ENCODE measurements around the gene NFATC4. TPM values are rescaled to one million over a fixed set of nuclear protein-coding genes. Genes with fewer than 3 reads are reported as not detected.

Gene NFATC4
- total RNA-seq, 1 donor from 2014 or later: 42.4 TPM

DNA sequence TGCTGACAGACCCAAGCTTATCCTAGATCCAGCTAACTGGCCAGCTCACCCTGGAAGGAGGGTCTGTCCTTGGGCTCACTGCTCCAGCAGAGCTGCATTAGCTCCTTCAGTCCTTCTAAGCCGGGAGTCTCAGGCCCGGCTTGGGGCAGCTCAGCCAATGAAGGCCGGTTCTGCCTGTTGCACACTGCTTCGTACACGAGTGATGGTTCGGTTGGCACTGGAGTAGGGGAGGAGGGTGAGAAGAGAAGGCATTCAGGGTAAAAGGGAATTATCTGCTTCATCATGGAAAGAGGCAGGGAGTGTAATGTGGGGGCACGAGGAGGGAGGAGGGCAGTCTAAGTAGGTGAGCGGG is 30.2 kb upstream of the NFATC4 start:
- peaks cover 37% of the 10 kb centered on the region for H3K27me3 Mint-ChIP-seq (ENCODE audit: unreplicated experiment)
- no peaks in the 10 kb centered on the region for H3K9me3 Mint-ChIP-seq (ENCODE audit: unreplicated experiment)
- H3K36me3 Mint-ChIP-seq (ENCODE audit: low read depth, unreplicated experiment): peaks cover 3% of the 10 kb centered on the region
- H3K27ac Mint-ChIP-seq (ENCODE audit: unreplicated experiment): no peak overlapping the region
- no peak for DNase-seq (ENCODE audit: low spot score)
- H3K4me1 Mint-ChIP-seq (ENCODE audit: unreplicated experiment): peaks cover 27% of the 10 kb centered on the region
- TF ChIP-seq, protein P1, sequence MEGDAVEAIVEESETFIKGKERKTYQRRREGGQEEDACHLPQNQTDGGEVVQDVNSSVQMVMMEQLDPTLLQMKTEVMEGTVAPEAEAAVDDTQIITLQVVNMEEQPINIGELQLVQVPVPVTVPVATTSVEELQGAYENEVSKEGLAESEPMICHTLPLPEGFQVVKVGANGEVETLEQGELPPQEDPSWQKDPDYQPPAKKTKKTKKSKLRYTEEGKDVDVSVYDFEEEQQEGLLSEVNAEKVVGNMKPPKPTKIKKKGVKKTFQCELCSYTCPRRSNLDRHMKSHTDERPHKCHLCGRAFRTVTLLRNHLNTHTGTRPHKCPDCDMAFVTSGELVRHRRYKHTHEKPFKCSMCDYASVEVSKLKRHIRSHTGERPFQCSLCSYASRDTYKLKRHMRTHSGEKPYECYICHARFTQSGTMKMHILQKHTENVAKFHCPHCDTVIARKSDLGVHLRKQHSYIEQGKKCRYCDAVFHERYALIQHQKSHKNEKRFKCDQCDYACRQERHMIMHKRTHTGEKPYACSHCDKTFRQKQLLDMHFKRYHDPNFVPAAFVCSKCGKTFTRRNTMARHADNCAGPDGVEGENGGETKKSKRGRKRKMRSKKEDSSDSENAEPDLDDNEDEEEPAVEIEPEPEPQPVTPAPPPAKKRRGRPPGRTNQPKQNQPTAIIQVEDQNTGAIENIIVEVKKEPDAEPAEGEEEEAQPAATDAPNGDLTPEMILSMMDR (IDR thresholded peaks at IDR 0.05; ENCODE audit: unreplicated experiment): no peak
- no peak overlapping the region for H3K4me3 Mint-ChIP-seq (ENCODE audit: unreplicated experiment)

DNA sequence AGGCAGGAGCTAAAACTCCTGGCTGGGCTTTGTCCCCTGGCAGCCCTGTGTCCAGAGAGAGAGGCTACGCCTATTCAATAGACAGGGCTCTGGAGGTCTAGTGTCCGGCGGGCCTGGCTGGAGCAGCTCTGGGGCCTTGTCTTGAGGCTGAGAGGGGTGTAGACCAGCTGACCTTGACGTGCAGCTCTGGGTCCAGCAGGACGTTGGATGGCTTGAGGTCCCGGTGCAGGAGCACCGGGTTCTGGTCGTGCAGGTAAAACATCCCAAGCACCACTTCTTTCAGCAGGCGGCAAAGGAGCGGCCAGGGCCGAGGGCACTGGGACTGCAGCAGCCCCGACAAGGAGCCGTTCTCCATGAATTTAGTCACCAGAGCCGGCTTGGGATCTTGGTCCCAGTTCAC is 29.1 kb upstream of the NFATC4 start:
- H3K36me3 Mint-ChIP-seq (ENCODE audit: low read depth, unreplicated experiment): peaks cover 3% of the 10 kb centered on the region
- peaks cover 35% of the 10 kb centered on the region for H3K27me3 Mint-ChIP-seq (ENCODE audit: unreplicated experiment)
- TF ChIP-seq, protein P1 (IDR thresholded peaks at IDR 0.05; ENCODE audit: unreplicated experiment): no peak
- no peak overlapping the region for H3K27ac Mint-ChIP-seq (ENCODE audit: unreplicated experiment)
- no peak overlapping the region for H3K4me3 Mint-ChIP-seq (ENCODE audit: unreplicated experiment)
- DNase-seq (ENCODE audit: low spot score): no peak
- H3K9me3 Mint-ChIP-seq (ENCODE audit: unreplicated experiment): no peaks in the 10 kb centered on the region
- peaks cover 27% of the 10 kb centered on the region for H3K4me1 Mint-ChIP-seq (ENCODE audit: unreplicated experiment)

DNA sequence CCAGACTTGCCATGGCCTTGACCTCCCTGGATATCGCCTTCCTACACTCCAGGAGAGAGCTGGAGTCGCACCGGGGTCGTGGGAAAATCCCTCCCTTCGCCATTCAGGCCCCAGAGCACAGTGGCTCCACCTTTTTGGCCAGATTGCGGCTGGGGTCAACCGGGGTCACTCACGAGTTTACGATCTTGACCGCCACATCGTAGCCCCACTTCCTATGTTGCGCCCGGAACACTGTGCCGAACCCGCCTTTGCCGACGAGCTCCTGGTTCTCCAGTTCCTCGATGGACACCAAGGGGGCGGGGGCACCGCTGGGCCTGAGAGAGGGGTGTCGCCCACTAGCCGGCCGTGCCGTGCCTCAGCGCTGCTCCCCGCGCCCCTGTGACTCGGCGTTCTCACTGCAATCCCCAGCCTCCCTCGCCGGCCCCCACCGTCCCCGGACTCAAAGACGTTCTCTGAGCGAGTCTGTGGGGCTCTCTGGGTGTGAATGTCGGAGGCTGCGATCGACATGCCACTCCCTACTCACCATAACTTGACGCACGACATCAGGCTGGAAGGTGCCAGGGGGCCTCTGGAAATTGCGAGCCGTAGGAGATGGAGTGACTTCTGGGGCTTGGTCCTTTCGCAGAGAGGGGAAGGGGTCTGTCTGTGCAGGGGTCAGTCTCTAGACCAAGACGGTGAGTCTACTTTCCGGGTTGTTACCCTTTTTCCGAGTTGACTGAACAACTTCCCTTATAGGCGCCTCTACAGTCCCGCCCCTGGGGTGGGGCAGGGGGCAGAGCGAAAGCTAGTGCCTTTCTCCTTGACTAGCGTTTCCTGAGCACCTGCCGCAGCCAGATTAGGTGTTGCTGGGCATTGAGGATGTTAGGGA is 28.5 kb upstream of the NFATC4 start, which contains the start of gene RIPK3:
RIPK3 (minus strand) TSS at position 708 of the 868 bp plus-strand sequence; CDS start at position 543, 165 bp downstream.
- Mint-ChIP-seq H3K36me3 (ENCODE audit: low read depth, unreplicated experiment) (no peaks in the 10 kb centered on the region), H3K27ac (ENCODE audit: unreplicated experiment) (no peak within 1 kb of the TSS), H3K27me3 (ENCODE audit: unreplicated experiment) (peaks cover 35% of the 10 kb centered on the region), H3K9me3 (ENCODE audit: unreplicated experiment) (no peaks in the 10 kb centered on the region), H3K4me1 (ENCODE audit: unreplicated experiment) (peaks cover 27% of the 10 kb centered on the region), H3K4me3 (ENCODE audit: unreplicated experiment) (peak within 1 kb of the TSS; percentile 56)
- TF ChIP-seq, protein P1 (IDR thresholded peaks at IDR 0.05; ENCODE audit: unreplicated experiment): no peak
- DNase-seq (ENCODE audit: low spot score): no peak

DNA sequence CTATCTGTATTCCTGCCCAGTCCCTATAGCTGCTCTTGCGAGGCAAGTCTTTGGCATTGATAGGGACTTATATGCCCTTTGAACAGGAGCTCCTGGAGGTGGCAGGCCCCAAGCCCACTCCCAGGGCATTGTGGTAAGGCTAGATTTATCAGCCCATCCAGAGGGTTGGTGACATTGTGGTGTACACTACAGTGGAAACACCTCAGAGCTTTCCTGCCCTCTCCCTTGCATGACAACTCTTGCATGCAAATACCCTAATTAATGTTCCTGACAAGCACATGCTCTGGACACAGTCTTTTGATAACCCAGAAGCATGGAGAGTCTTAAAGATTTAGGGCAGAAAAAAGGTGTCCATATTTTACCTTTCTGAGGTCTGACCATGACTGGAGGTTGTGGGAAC is 27.4 kb upstream of the NFATC4 start:
- DNase-seq (ENCODE audit: low spot score): no peak
- Mint-ChIP-seq H3K4me1 (ENCODE audit: unreplicated experiment) (peaks cover 20% of the 10 kb centered on the region), H3K27me3 (ENCODE audit: unreplicated experiment) (peaks cover 28% of the 10 kb centered on the region), H3K27ac (ENCODE audit: unreplicated experiment) (no peak overlapping the region), H3K9me3 (ENCODE audit: unreplicated experiment) (no peaks in the 10 kb centered on the region), H3K4me3 (ENCODE audit: unreplicated experiment) (no peak overlapping the region), H3K36me3 (ENCODE audit: low read depth, unreplicated experiment) (no peaks in the 10 kb centered on the region)
- TF ChIP-seq, protein P1 (IDR thresholded peaks at IDR 0.05; ENCODE audit: unreplicated experiment): no peak

DNA sequence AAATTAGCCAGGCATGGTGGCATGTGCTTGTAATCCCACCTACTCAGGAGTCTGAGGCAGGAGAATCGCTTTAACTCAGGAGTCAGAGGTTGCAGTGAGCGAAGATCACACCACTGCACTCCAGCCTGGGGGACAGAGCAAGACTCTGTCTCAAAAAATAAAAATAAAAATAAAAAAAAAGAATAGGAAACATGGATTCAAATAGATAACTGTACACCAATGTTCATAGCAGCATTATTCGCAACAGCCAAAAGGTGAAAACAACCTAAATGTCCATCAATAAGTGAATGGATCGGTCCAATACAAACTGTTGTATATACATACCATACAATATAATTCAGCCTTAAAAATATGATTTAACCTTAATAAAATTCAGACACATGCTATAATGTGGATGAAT is 25.1 kb upstream of the NFATC4 start:
- H3K9me3 Mint-ChIP-seq (ENCODE audit: unreplicated experiment): no peaks in the 10 kb centered on the region
- TF ChIP-seq, protein P1 (IDR thresholded peaks at IDR 0.05; ENCODE audit: unreplicated experiment): no peak
- DNase-seq (ENCODE audit: low spot score): no peak
- peaks cover 19% of the 10 kb centered on the region for H3K4me1 Mint-ChIP-seq (ENCODE audit: unreplicated experiment)
- H3K27ac Mint-ChIP-seq (ENCODE audit: unreplicated experiment): no peak overlapping the region
- no peak overlapping the region for H3K4me3 Mint-ChIP-seq (ENCODE audit: unreplicated experiment)
- peaks cover 16% of the 10 kb centered on the region for H3K27me3 Mint-ChIP-seq (ENCODE audit: unreplicated experiment)
- no peaks in the 10 kb centered on the region for H3K36me3 Mint-ChIP-seq (ENCODE audit: low read depth, unreplicated experiment)
